Thymus (tissue), 11 donors: Measurements from ENCODE around the gene FA2H. TPM values are rescaled to one million over a fixed set of nuclear protein-coding genes. Genes with fewer than 3 reads are reported as not detected.

ENCODE experiments used
- DNase-seq, 9 donors: peaks; one replicate each; pipeline ENCODE4 v3.0.0-alpha.2; 2013; ENCODE audit warnings: low spot score in 9 of 9, low read depth in 6 of 9, missing footprints in 1 of 9
- H3K27ac ChIP-seq, 2 donors: one replicate each; pipeline ENCODE4 v1.5.1; 2013; ENCODE audit warnings: control low read depth in 1 of 2, low read depth in 1 of 2, low read length in 1 of 2, mild to moderate bottlenecking in 1 of 2, moderate library complexity in 1 of 2
- H3K27me3 ChIP-seq, 2 donors: one replicate each; pipeline ENCODE4 v1.5.1; 2013; ENCODE audit warnings: low read length in 1 of 2; ENCODE audit not compliant: control insufficient read depth in 2 of 2, insufficient read depth in 1 of 2
- H3K36me3 ChIP-seq, 2 donors: one replicate each; pipeline ENCODE4 v1.5.1; 2013; ENCODE audit warnings: low read length in 1 of 2, mild to moderate bottlenecking in 1 of 2, moderate library complexity in 1 of 2; ENCODE audit not compliant: control insufficient read depth in 2 of 2, insufficient read depth in 2 of 2
- H3K4me1 ChIP-seq, 2 donors: one replicate each; pipeline ENCODE4 v1.5.1; 2013; ENCODE audit warnings: low read length in 2 of 2; ENCODE audit not compliant: control insufficient read depth in 2 of 2, insufficient read depth in 2 of 2
- H3K4me3 ChIP-seq, 2 donors: one replicate each; pipeline ENCODE4 v1.5.1; 2013; ENCODE audit warnings: low read length in 2 of 2, control low read depth in 1 of 2, mild to moderate bottlenecking in 1 of 2
- H3K9me3 ChIP-seq, 2 donors: one replicate each; pipeline ENCODE4 v1.5.1; 2013; ENCODE audit warnings: low read length in 1 of 2, mild to moderate bottlenecking in 1 of 2; ENCODE audit not compliant: control insufficient read depth in 2 of 2, insufficient read depth in 1 of 2
- WGBS: extraction: QIAGEN DNeasy Blood & Tissue Kit; methylation state at CpG from one replicate; pipeline ENCODE4 v1.1.7; 2013; 5-methylcytosine and 5-hydroxymethylcytosine counted together
- polyA plus RNA-seq: library from polyadenylated mRNA; stranded (reverse); fragments of 200-250 nt; gene quantifications from one replicate; pipeline ENCODE4 v1.2.3, GENCODE V29; 2013
- total RNA-seq: library from RNA; stranded (reverse); fragments of 120-200 nt; gene quantifications from one replicate; pipeline ENCODE4 v1.2.4, GENCODE V29; 2013
- donor health status: healthy.

The FA2H gene
- total and polyA plus RNA-seq, 2 donors, result 2.0 to 2.9 TPM

- peak overlapping the region in 1 of 2 donors; percentile 34 for H3K27ac ChIP-seq
- no peaks in the 10 kb centered on the region for H3K27me3 ChIP-seq
- WGBS, result 91% methylated on average over 8 of the region's 8 CpGs
- peaks cover 4 to 6% of the 10 kb centered on the region in 2 donors for H3K36me3 ChIP-seq
- H3K9me3 ChIP-seq, result no peaks in the 10 kb centered on the region
- no peak overlapping the region for H3K4me3 ChIP-seq
- peaks cover 12 to 41% of the 10 kb centered on the region in 2 donors for H3K4me1 ChIP-seq
- DNase-seq, result no peak
These were observed 31.5 kb downstream of the FA2H start for GRCh38 chr16:74743045-74743667.

GRCh38 chr16:74742051-74742481, 32.6 kb downstream of the FA2H start:
- Histone ChIP-seq H3K4me3 (no peak overlapping the region), H3K27ac (no peak overlapping the region), H3K36me3 (peaks cover 4 to 6% of the 10 kb centered on the region in 2 donors), H3K27me3 (no peaks in the 10 kb centered on the region), H3K4me1 (peaks cover 18 to 48% of the 10 kb centered on the region in 2 donors), H3K9me3 (no peaks in the 10 kb centered on the region)
- WGBS, result 63% methylated on average over 10 of the region's 10 CpGs
- no peak for DNase-seq

- 74% methylated on average over 13 of the region's 13 CpGs for WGBS
- H3K4me3 ChIP-seq, result no peak overlapping the region
- no peak overlapping the region for H3K27ac ChIP-seq
- no peaks in the 10 kb centered on the region for H3K9me3 ChIP-seq
- DNase-seq, result no peak
- no peaks in the 10 kb centered on the region for H3K27me3 ChIP-seq
- peaks cover 4 to 6% of the 10 kb centered on the region in 2 donors for H3K36me3 ChIP-seq
- H3K4me1 ChIP-seq, result peaks cover 29 to 60% of the 10 kb centered on the region in 2 donors
These were observed 33.8 kb downstream of the FA2H start for GRCh38 chr16:74740795-74741304.

- DNase-seq, result no peak
- Histone ChIP-seq H3K27ac (no peak overlapping the region), H3K27me3 (no peaks in the 10 kb centered on the region), H3K36me3 (peaks cover 4 to 6% of the 10 kb centered on the region in 2 donors), H3K4me3 (no peak overlapping the region), H3K9me3 (no peaks in the 10 kb centered on the region), H3K4me1 (peaks cover 37 to 73% of the 10 kb centered on the region in 2 donors)
- WGBS, result 97% methylated on average over 6 of the region's 6 CpGs
These were observed 35.3 kb downstream of the FA2H start for GRCh38 chr16:74739275-74739674.

GRCh38 chr16:74738816-74739215, 35.8 kb downstream of the FA2H start:
- Histone ChIP-seq H3K27me3 (no peaks in the 10 kb centered on the region), H3K9me3 (no peaks in the 10 kb centered on the region), H3K27ac (no peak overlapping the region), H3K4me1 (peaks cover 40 to 78% of the 10 kb centered on the region in 2 donors), H3K36me3 (peaks cover 4 to 6% of the 10 kb centered on the region in 2 donors), H3K4me3 (no peak overlapping the region)
- 97% methylated on average over 11 of the region's 11 CpGs for WGBS
- no peak for DNase-seq

GRCh38 chr16:74738113-74738541, 36.5 kb downstream of the FA2H start:
- Histone ChIP-seq H3K27ac (no peak overlapping the region), H3K4me3 (no peak overlapping the region), H3K27me3 (no peaks in the 10 kb centered on the region), H3K9me3 (peaks cover 0 to 2% of the 10 kb centered on the region in 2 donors), H3K4me1 (peaks cover 41 to 78% of the 10 kb centered on the region in 2 donors), H3K36me3 (peaks cover 4 to 6% of the 10 kb centered on the region in 2 donors)
- WGBS, result 65% methylated on average over 10 of the region's 10 CpGs
- DNase-seq, result no peak

- no peaks in the 10 kb centered on the region for H3K27me3 ChIP-seq
- peaks cover 0 to 6% of the 10 kb centered on the region in 2 donors for H3K9me3 ChIP-seq
- WGBS, result 90% methylated on average over 6 of the region's 6 CpGs
- no peak overlapping the region for H3K4me3 ChIP-seq
- H3K27ac ChIP-seq, result peak overlapping the region in 1 of 2 donors; percentile 24
- peaks cover 4 to 6% of the 10 kb centered on the region in 2 donors for H3K36me3 ChIP-seq
- DNase-seq, result no peak
- peaks cover 44 to 80% of the 10 kb centered on the region in 2 donors for H3K4me1 ChIP-seq
These were observed 37.1 kb downstream of the FA2H start for GRCh38 chr16:74737521-74737920.

GRCh38 chr16:74736531-74737157, 38.0 kb downstream of the FA2H start:
- DNase-seq, result no peak
- no peak overlapping the region for H3K27ac ChIP-seq
- WGBS, result 79% methylated on average over 9 of the region's 9 CpGs

GRCh38 chr16:74735554-74735953, 39.1 kb downstream of the FA2H start:
- H3K4me3 ChIP-seq, result no peak overlapping the region
- no peaks in the 10 kb centered on the region for H3K27me3 ChIP-seq
- WGBS, result 96% methylated on average over 3 of the region's 3 CpGs
- peaks cover 4 to 6% of the 10 kb centered on the region in 2 donors for H3K36me3 ChIP-seq
- DNase-seq, result no peak
- H3K27ac ChIP-seq, result no peak overlapping the region
- peaks cover 41 to 85% of the 10 kb centered on the region in 2 donors for H3K4me1 ChIP-seq
- peaks cover 0 to 17% of the 10 kb centered on the region in 2 donors for H3K9me3 ChIP-seq

More at GRCh38 chr16:74736531-74737157, 38.0 kb downstream of the FA2H start:
- Histone ChIP-seq H3K4me3 (no peak overlapping the region), H3K9me3 (peaks cover 0 to 14% of the 10 kb centered on the region in 2 donors), H3K4me1 (peaks cover 47 to 84% of the 10 kb centered on the region in 2 donors), H3K36me3 (peaks cover 4 to 6% of the 10 kb centered on the region in 2 donors), H3K27me3 (no peaks in the 10 kb centered on the region)
